H1 (cell line): ENCODE data around the gene APOBEC3F. TPM values are rescaled to one million over a fixed set of nuclear protein-coding genes. Genes with fewer than 3 reads are reported as not detected.

Experiments
- CHD1 ChIP-seq: IDR thresholded peaks from 2 replicates; pipeline ENCODE4 v1.6.1; 2012; ENCODE audit warnings: low read depth, low read length, improper control_type of control experiment
- CHD7 ChIP-seq: fragments of 300-600 bp; sonication (generic); IDR thresholded peaks from 2 replicates; pipeline ENCODE4 v1.7.1; 2012; ENCODE audit warnings: low read length, moderate library complexity, mild to moderate bottlenecking, inconsistent platforms; ENCODE audit not compliant: insufficient replicate concordance
- polyA plus RNA-seq, 7 experiments: library from polyadenylated mRNA; depleted of rRNA in 3 of 7; stranded (reverse) in 5 of 7; unstranded in 2 of 7; fragments of >200 nt in 5 of 7; fragments of 200-250 nt in 2 of 7; gene quantifications; 1 replicate in 5 of 7; 2 replicates in 1 of 7; 4 replicates in 1 of 7; pipeline versions ENCODE4 v1.2.1 to v1.2.3, GENCODE V29; 2011 to 2013; ENCODE audit warnings: missing spikeins in 2 of 7, mixed read lengths in 2 of 7
- total RNA-seq: library from RNA; stranded (reverse); fragmentation: NEBNext Ultra II Directional; extraction: Animal tissue kit (Norgen Biotek cat#: 25700); gene quantifications from 2 replicates; pipeline ENCODE4 v1.2.1, GENCODE V29; 2021

The APOBEC3F gene
- total and polyA plus RNA-seq, 2 of the 8 experiments (the other 6 are each of a cell fraction or from before 2014, with no cell fraction given) = 4.0 to 7.3 TPM

- no peak for TF ChIP-seq CHD7
- no peak for TF ChIP-seq CHD1
Measured at GRCh38 chr22:39081016-39081415, 40.4 kb downstream of the APOBEC3F start (continued).
